Keratinocyte (primary cell): ENCODE data around the gene NAALADL1. TPM values are rescaled to one million over a fixed set of nuclear protein-coding genes. Genes with fewer than 3 reads are reported as not detected.

Source experiments
- DNase-seq: peaks from one replicate; pipeline ENCODE4 v3.0.0-alpha.2; 2011; ENCODE audit warnings: low read depth, missing footprints, low spot score
- FAIRE-seq: peaks from 2 replicates; lab custom pipeline; 2011; peaks lifted over from hg19 to GRCh38; lab: Jason Lieb, UNC
- H2AFZ ChIP-seq: 2 replicates; pipeline ENCODE4 v1.6.0; 2012; ENCODE audit warnings: low read length, control low read depth, inconsistent platforms; ENCODE audit not compliant: control insufficient read depth
- H3K27ac ChIP-seq: 2 replicates; pipeline ENCODE4 v1.5.1; 2011; ENCODE audit warnings: low read length; ENCODE audit not compliant: control insufficient read depth, insufficient read depth
- H3K27me3 ChIP-seq: 3 replicates; pipeline ENCODE4 v1.6.0; 2011; ENCODE audit warnings: low read length; ENCODE audit not compliant: control insufficient read depth, insufficient read depth; ENCODE audit errors: extremely low read depth
- H3K36me3 ChIP-seq, 2 experiments: 2 replicates in 1 of 2; 3 replicates in 1 of 2; pipeline ENCODE4 v1.5.1; 2011; ENCODE audit warnings: low read length in 2 of 2, mild to moderate bottlenecking in 1 of 2; ENCODE audit not compliant: control insufficient read depth in 2 of 2, insufficient read depth in 2 of 2; ENCODE audit errors: extremely low read depth in 1 of 2
- H3K4me1 ChIP-seq: 3 replicates; pipeline ENCODE4 v1.5.1; 2011; ENCODE audit warnings: low read length; ENCODE audit not compliant: control insufficient read depth, insufficient read depth; ENCODE audit errors: extremely low read depth
- H3K4me2 ChIP-seq: 3 replicates; pipeline ENCODE4 v1.6.0; 2011; ENCODE audit warnings: low read depth, low read length; ENCODE audit not compliant: control insufficient read depth, insufficient read depth; ENCODE audit errors: extremely low read depth
- H3K4me3 ChIP-seq, 3 experiments: fragments of 200-600 bp in 1 of 3; sonication (generic) in 1 of 3; 2 replicates in 2 of 3; 3 replicates in 1 of 3; pipeline ENCODE4 v1.5.1; 2011 to 2016; ENCODE audit warnings: low read length in 3 of 3, mild to moderate bottlenecking in 3 of 3, control low read depth in 2 of 3, inconsistent platforms in 1 of 3, low read depth in 1 of 3, mixed read lengths in 1 of 3, mixed run types in 1 of 3, moderate library complexity in 1 of 3; ENCODE audit not compliant: control insufficient read depth in 2 of 3, insufficient read depth in 2 of 3; ENCODE audit errors: extremely low read depth in 1 of 3
- H3K79me2 ChIP-seq: 2 replicates; pipeline ENCODE4 v1.6.0; 2012; ENCODE audit warnings: low read length; ENCODE audit not compliant: control insufficient read depth, insufficient read depth
- H3K9ac ChIP-seq: 3 replicates; pipeline ENCODE4 v1.6.0; 2011; ENCODE audit warnings: low read length; ENCODE audit not compliant: control insufficient read depth, insufficient read depth; ENCODE audit errors: extremely low read depth
- H3K9me1 ChIP-seq: 3 replicates; pipeline ENCODE4 v1.6.0; 2011; ENCODE audit warnings: low read length; ENCODE audit not compliant: control insufficient read depth, insufficient read depth; ENCODE audit errors: extremely low read depth
- H3K9me3 ChIP-seq: 2 replicates; pipeline ENCODE4 v1.5.1; 2012; ENCODE audit warnings: low read depth, low read length; ENCODE audit not compliant: control insufficient read depth
- H4K20me1 ChIP-seq: 3 replicates; pipeline ENCODE4 v1.6.0; 2011; ENCODE audit warnings: low read length; ENCODE audit not compliant: control insufficient read depth, insufficient read depth; ENCODE audit errors: extremely low read depth
- CTCF ChIP-seq, 3 experiments: IDR thresholded peaks in 1 of 3; conservative IDR thresholded peaks in 1 of 3; optimal IDR thresholded peaks in 1 of 3; 2 replicates in 2 of 3; 3 replicates in 1 of 3; pipeline versions ENCODE3 to v1.5.1; 2011; ENCODE audit warnings: low read length in 3 of 3, mild to moderate bottlenecking in 3 of 3, moderate library complexity in 2 of 3, control low read depth in 1 of 3, inconsistent platforms in 1 of 3; ENCODE audit not compliant: insufficient read depth in 2 of 3; ENCODE audit errors: extremely low read depth in 1 of 3
- EZH2 ChIP-seq: IDR thresholded peaks from one replicate; pipeline ENCODE4 v1.6.1; 2012; ENCODE audit warnings: inconsistent platforms, mild to moderate bottlenecking, low read length, moderate library complexity
- dilution Hi-C: fragments of 300-500 bp; cut with MboI; formaldehyde crosslinking; loops from one replicate; pipeline ENCODE4 v1.7.0; 2020; ENCODE audit warnings: low sequenced_read_pairs; ENCODE audit not compliant: extremely low pct_ligation_motif_present
- polyA plus RNA-seq, 5 experiments: library from polyadenylated mRNA; depleted of rRNA in 3 of 5; stranded (reverse) in 3 of 5; stranded (forward) in 1 of 5; unstranded in 1 of 5; fragments of >200 nt; gene quantifications; 1 replicate in 1 of 5; 2 replicates in 3 of 5; 3 replicates in 1 of 5; pipeline versions ENCODE4 v1.2.1 to v1.2.3, GENCODE V29; 2011 to 2012; ENCODE audit warnings: missing spikeins in 2 of 5, low read depth in 1 of 5, low replicate concordance in 1 of 5

Gene NAALADL1
- polyA plus RNA-seq, 1 donor (not counting 4 experiments of a cell fraction or from before 2014, with no cell fraction given) = 2.3 TPM

- Histone ChIP-seq H3K27me3 (peaks cover under 1% of the 10 kb centered on the region), H3K4me3 (no peak overlapping the region), H3K9me3 (no peaks in the 10 kb centered on the region), H3K36me3 (no peaks in the 10 kb centered on the region), H3K27ac (no peak overlapping the region), H3K79me2 (no peaks in the 10 kb centered on the region), H3K4me2 (no peak overlapping the region), H4K20me1 (no peaks in the 10 kb centered on the region), H3K9me1 (no peaks in the 10 kb centered on the region), H2AFZ (no peak overlapping the region), H3K4me1 (no peaks in the 10 kb centered on the region), H3K9ac (no peak overlapping the region)
- dilution Hi-C loops = no loop called here
- DNase-seq = no peak
- FAIRE-seq = no peak
- TF ChIP-seq EZH2 (no peak), CTCF (optimal IDR thresholded peaks at IDR 0.05 in 1 of 3, IDR thresholded peaks at IDR 0.05 in 1 of 3, conservative IDR thresholded peaks at IDR 0.05 in 1 of 3; ENCODE audit: extremely low read depth in 1 of 3, insufficient read depth in 2 of 3, low read length in 3 of 3) (no peak)
Observed at GRCh38 chr11:65059523-65059922, 1.2 kb upstream of the NAALADL1 start.

DNA sequence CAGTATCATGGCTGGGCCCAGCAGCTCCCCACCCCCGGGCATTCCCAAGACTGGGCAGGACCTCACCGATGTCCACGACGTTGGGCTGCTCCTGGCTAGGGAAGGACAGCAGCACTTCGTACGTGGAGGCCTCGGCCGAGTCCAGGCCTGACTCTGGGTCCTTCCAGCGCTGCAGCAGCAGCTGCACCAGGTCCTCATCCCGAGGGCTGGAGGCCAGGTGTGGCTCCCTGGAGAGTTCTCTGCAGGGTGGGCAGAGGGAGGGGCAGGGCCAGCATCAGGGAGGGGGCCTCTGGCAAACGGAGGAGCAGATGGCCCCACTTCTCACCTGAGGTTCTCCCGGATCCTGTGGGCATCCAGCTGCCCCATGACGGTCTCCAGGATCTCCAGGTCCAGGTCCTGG, 341 bp downstream of the NAALADL1 start:
- Histone ChIP-seq H3K27ac (no peak overlapping the region), H2AFZ (no peak overlapping the region), H3K4me2 (no peak overlapping the region), H3K27me3 (peaks cover 4% of the 10 kb centered on the region), H3K36me3 (no peaks in the 10 kb centered on the region), H3K9me1 (no peaks in the 10 kb centered on the region), H3K4me3 (no peak overlapping the region), H3K9me3 (no peaks in the 10 kb centered on the region), H4K20me1 (no peaks in the 10 kb centered on the region), H3K9ac (no peak overlapping the region), H3K79me2 (no peaks in the 10 kb centered on the region), H3K4me1 (no peaks in the 10 kb centered on the region)
- dilution Hi-C loops = no loop called here
- TF ChIP-seq EZH2 (no peak), CTCF (optimal IDR thresholded peaks at IDR 0.05 in 1 of 3, IDR thresholded peaks at IDR 0.05 in 1 of 3, conservative IDR thresholded peaks at IDR 0.05 in 1 of 3; ENCODE audit: extremely low read depth in 1 of 3, insufficient read depth in 2 of 3, low read length in 3 of 3) (no peak)
- DNase-seq = no peak
- FAIRE-seq = no peak
